ENCODE measurements around the gene C10orf90. TPM values are rescaled to one million over a fixed set of nuclear protein-coding genes. Genes with fewer than 3 reads are reported as not detected.

C10orf90 gene
- total RNA-seq, 3 donors from 2014 or later (not counting 1 experiment from before 2014, with no cell fraction given): not detected

DNA sequence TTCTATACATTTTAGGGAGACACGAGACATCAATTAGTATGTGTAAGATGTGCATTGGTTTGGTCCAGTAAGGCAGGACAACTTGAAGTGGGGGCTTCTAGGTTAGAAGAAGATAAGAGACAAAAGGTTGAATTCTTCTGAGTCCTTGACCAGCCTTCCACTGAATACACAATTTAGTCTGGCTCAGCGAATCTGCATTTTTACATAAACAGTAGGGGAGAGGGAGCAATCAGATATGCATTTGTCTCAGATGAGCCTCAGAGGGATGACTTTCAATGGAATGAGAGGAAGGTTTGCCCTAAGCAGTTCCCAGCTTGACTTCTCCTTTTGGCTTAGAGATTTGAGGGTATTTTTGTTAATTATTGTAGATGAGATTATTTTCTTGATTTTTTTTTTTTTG, 20.0 kb upstream of the C10orf90 start:
- TF ChIP-seq, protein P1, sequence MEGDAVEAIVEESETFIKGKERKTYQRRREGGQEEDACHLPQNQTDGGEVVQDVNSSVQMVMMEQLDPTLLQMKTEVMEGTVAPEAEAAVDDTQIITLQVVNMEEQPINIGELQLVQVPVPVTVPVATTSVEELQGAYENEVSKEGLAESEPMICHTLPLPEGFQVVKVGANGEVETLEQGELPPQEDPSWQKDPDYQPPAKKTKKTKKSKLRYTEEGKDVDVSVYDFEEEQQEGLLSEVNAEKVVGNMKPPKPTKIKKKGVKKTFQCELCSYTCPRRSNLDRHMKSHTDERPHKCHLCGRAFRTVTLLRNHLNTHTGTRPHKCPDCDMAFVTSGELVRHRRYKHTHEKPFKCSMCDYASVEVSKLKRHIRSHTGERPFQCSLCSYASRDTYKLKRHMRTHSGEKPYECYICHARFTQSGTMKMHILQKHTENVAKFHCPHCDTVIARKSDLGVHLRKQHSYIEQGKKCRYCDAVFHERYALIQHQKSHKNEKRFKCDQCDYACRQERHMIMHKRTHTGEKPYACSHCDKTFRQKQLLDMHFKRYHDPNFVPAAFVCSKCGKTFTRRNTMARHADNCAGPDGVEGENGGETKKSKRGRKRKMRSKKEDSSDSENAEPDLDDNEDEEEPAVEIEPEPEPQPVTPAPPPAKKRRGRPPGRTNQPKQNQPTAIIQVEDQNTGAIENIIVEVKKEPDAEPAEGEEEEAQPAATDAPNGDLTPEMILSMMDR (IDR thresholded peaks at IDR 0.05): no peak
- Histone ChIP-seq H3K4me1 (ENCODE audit: control insufficient read depth, insufficient read depth, low read length) (no peaks in the 10 kb centered on the region), H3K4me3 (ENCODE audit: low read length) (no peak overlapping the region), H3K27ac (ENCODE audit: low read length) (no peak overlapping the region), H3K27me3 (ENCODE audit: control insufficient read depth, insufficient read depth, low read length) (no peaks in the 10 kb centered on the region), H3K9me3 (ENCODE audit: control insufficient read depth, insufficient read depth, low read length) (no peaks in the 10 kb centered on the region), H3K36me3 (ENCODE audit: control insufficient read depth, insufficient read depth, low read length) (no peaks in the 10 kb centered on the region)
- intact Hi-C loops (cut with micrococcal nuclease): no loop called here
- Mint-ChIP-seq H3K27ac (no peak overlapping the region), H3K4me1 (no peaks in the 10 kb centered on the region), H3K36me3 (no peaks in the 10 kb centered on the region), H3K27me3 (ENCODE audit: low read depth in 2 of 2) (peaks cover 0 to 2% of the 10 kb centered on the region in 2 donors), H3K4me3 (no peak overlapping the region), H3K9me3 (no peaks in the 10 kb centered on the region)
- no peak for DNase-seq
- WGBS (ENCODE audit: insufficient coverage): 63% methylated on average over 2 of the region's 2 CpGs
- ATAC-seq: no peak

DNA sequence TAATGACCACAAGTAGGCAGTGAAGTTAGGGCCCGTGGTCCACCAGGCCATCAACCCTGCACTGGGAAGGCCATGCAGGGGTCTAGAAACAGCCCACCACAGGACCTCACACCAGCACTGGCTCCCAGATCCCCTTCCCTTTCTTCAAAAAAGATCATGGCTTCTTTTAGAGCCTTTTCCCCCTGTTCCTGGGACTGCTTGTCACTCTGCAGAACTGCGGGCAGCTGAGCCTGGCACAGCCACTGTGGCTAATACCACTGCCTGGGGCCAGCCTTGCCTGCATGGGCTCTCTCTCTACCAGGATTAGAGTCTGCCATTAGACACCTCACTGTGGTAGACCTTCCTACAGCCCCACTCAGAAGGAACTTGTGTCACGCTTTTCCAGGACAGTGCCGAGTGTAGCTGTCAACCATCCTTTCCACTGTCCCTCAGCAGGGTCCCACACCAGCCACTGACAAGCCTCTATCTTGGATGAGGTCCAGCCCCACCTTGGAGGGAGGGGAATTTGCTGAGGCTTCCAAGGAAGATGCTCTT, 19.0 kb upstream of the C10orf90 start:
- Mint-ChIP-seq H3K27ac (no peak overlapping the region), H3K4me3 (no peak overlapping the region), H3K4me1 (no peaks in the 10 kb centered on the region), H3K36me3 (no peaks in the 10 kb centered on the region), H3K27me3 (ENCODE audit: low read depth in 2 of 2) (peaks cover 0 to 2% of the 10 kb centered on the region in 2 donors), H3K9me3 (no peaks in the 10 kb centered on the region)
- H3K27ac ChIP-seq (ENCODE audit: low read length): no peak overlapping the region
- WGBS (ENCODE audit: insufficient coverage): 87% methylated on average over 4 of the region's 4 CpGs
- DNase-seq (no peak), ATAC-seq (no peak)
- TF ChIP-seq, protein P1 (IDR thresholded peaks at IDR 0.05): no peak
- intact Hi-C loops (cut with micrococcal nuclease): no loop called here
- H3K9me3 ChIP-seq (ENCODE audit: control insufficient read depth, insufficient read depth, low read length): no peaks in the 10 kb centered on the region
- H3K4me3 ChIP-seq (ENCODE audit: low read length): no peak overlapping the region
- no peaks in the 10 kb centered on the region for H3K27me3 ChIP-seq (ENCODE audit: control insufficient read depth, insufficient read depth, low read length)
- no peaks in the 10 kb centered on the region for H3K4me1 ChIP-seq (ENCODE audit: control insufficient read depth, insufficient read depth, low read length)
- no peaks in the 10 kb centered on the region for H3K36me3 ChIP-seq (ENCODE audit: control insufficient read depth, insufficient read depth, low read length)

DNA sequence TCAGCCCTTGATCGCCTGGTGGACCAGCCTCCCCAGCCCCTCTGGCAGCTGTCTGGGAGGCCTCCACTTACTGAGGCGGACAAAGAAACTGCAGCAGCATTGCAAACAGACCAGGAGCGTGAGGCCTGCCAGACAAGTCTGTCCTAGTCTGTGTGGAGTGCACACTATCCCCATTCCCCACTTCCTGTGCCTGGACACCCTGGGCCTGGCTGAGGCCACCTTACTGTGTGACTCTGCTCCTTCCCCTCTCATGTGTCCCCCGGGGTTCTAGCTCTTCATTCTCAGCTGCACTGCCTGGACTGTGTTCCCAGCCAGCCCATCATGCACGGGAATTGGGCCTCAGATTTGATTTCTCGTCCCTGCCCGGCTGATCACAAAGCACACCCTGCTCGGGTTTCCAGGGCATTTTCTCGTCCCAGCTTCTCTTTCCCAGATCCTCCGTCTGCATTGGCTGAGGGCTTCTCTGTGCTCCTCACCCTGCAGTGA, 16.7 kb upstream of the C10orf90 start:
- no peak overlapping the region for H3K27ac ChIP-seq (ENCODE audit: low read length)
- Mint-ChIP-seq H3K9me3 (no peaks in the 10 kb centered on the region), H3K36me3 (no peaks in the 10 kb centered on the region), H3K27ac (no peak overlapping the region), H3K27me3 (ENCODE audit: low read depth in 2 of 2) (peaks cover 0 to 1% of the 10 kb centered on the region in 2 donors), H3K4me3 (no peak overlapping the region), H3K4me1 (no peaks in the 10 kb centered on the region)
- H3K9me3 ChIP-seq (ENCODE audit: control insufficient read depth, insufficient read depth, low read length): no peaks in the 10 kb centered on the region
- H3K27me3 ChIP-seq (ENCODE audit: control insufficient read depth, insufficient read depth, low read length): no peaks in the 10 kb centered on the region
- no peaks in the 10 kb centered on the region for H3K36me3 ChIP-seq (ENCODE audit: control insufficient read depth, insufficient read depth, low read length)
- H3K4me1 ChIP-seq (ENCODE audit: control insufficient read depth, insufficient read depth, low read length): no peaks in the 10 kb centered on the region
- DNase-seq (no peak), ATAC-seq (no peak)
- TF ChIP-seq, protein P1 (IDR thresholded peaks at IDR 0.05): no peak
- WGBS (ENCODE audit: insufficient coverage): 84% methylated on average over 10 of the region's 10 CpGs
- no peak overlapping the region for H3K4me3 ChIP-seq (ENCODE audit: low read length)
- intact Hi-C loops (cut with micrococcal nuclease): no loop called here

DNA sequence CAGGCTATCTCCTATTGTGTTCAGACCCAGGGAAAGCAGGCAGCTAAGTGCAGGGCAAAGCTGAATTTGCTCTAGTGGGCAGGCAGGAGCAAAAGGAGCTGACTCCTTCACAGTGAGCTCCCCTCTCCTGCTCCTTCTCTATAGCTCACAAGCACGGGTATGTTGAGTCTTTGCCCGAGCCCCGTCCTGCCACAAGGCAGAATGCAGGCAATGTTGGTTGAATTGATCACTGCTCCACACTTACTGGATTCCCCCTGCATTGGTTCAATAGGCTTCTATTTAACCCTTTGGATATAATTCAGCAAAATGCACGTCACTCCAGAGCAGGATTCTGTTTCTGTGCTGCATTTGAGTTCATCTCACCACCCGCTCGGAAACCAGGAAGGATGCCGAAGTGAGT, 16.2 kb upstream of the C10orf90 start:
- H3K4me3 Mint-ChIP-seq: no peak overlapping the region
- no peak overlapping the region for H3K27ac Mint-ChIP-seq
- H3K4me3 ChIP-seq (ENCODE audit: low read length): no peak overlapping the region
- intact Hi-C loops (cut with micrococcal nuclease): no loop called here
- H3K4me1 Mint-ChIP-seq: no peaks in the 10 kb centered on the region
- no peaks in the 10 kb centered on the region for H3K36me3 ChIP-seq (ENCODE audit: control insufficient read depth, insufficient read depth, low read length)
- H3K27me3 ChIP-seq (ENCODE audit: control insufficient read depth, insufficient read depth, low read length): no peaks in the 10 kb centered on the region
- no peak overlapping the region for H3K27ac ChIP-seq (ENCODE audit: low read length)
- ATAC-seq (no peak), DNase-seq (no peak)
- TF ChIP-seq, protein P1 (IDR thresholded peaks at IDR 0.05): no peak
- H3K4me1 ChIP-seq (ENCODE audit: control insufficient read depth, insufficient read depth, low read length): no peaks in the 10 kb centered on the region
- H3K27me3 Mint-ChIP-seq (ENCODE audit: low read depth in 2 of 2): no peaks in the 10 kb centered on the region
- WGBS (ENCODE audit: insufficient coverage): 89% methylated on average over 7 of the region's 7 CpGs
- no peaks in the 10 kb centered on the region for H3K9me3 Mint-ChIP-seq
- no peaks in the 10 kb centered on the region for H3K36me3 Mint-ChIP-seq
- no peaks in the 10 kb centered on the region for H3K9me3 ChIP-seq (ENCODE audit: control insufficient read depth, insufficient read depth, low read length)

All from natural killer cell (primary cell).